MCF 10A (cell line): Measurements from ENCODE around the gene NUP98. TPM values are rescaled to one million over a fixed set of nuclear protein-coding genes. Genes with fewer than 3 reads are reported as not detected.

Source experiments
- BruUV-seq: library from RNA; stranded (reverse); fragments of 400-500 nt; replicated peaks from 2 replicates; lab custom pipeline; 2021; lab: Mats Ljungman, UMichigan
- CTCF ChIA-PET: fragments of 300-600 bp; sonication (Branson Sonifier 250); formaldehyde crosslinking; extraction: SDS; loops from one replicate; lab custom pipeline; 2021; ENCODE audit warnings: antibody characterized with exemption, inconsistent platforms; lab: Yijun Ruan, JAX
- POLR2A ChIA-PET: fragments of 300-600, 350-650 bp; sonication (Branson Sonifier 250); formaldehyde crosslinking; extraction: SDS; loops from one replicate; lab custom pipeline; 2020; ENCODE audit warnings: antibody characterized with exemption, inconsistent platforms; lab: Yijun Ruan, JAX
- DNase-seq: peaks from one replicate; pipeline ENCODE4 v3.0.0-alpha.2; 2018; ENCODE audit not compliant: unreplicated experiment
- H3K27ac Mint-ChIP-seq: one replicate; pipeline ENCODE4 v1.8.0; 2022; ENCODE audit warnings: mild to moderate bottlenecking, low read depth, mixed read lengths; ENCODE audit not compliant: unreplicated experiment
- H3K27me3 Mint-ChIP-seq: one replicate; pipeline ENCODE4 v1.8.0; 2022; ENCODE audit warnings: mixed read lengths; ENCODE audit not compliant: insufficient read depth, unreplicated experiment
- H3K36me3 Mint-ChIP-seq: one replicate; pipeline ENCODE4 v1.8.0; 2022; ENCODE audit warnings: mild to moderate bottlenecking, moderate library complexity, mixed read lengths; ENCODE audit not compliant: insufficient read depth, unreplicated experiment
- H3K4me1 Mint-ChIP-seq: one replicate; pipeline ENCODE4 v1.8.0; 2022; ENCODE audit warnings: mixed read lengths; ENCODE audit not compliant: insufficient read depth, unreplicated experiment
- H3K4me3 Mint-ChIP-seq: one replicate; pipeline ENCODE4 v1.8.0; 2022; ENCODE audit warnings: mild to moderate bottlenecking, moderate library complexity, mixed read lengths; ENCODE audit not compliant: unreplicated experiment
- H3K9me3 Mint-ChIP-seq: one replicate; pipeline ENCODE4 v1.8.0; 2022; ENCODE audit warnings: mixed read lengths; ENCODE audit not compliant: unreplicated experiment
- intact Hi-C: fragments of 100-400 bp; cut with micrococcal nuclease; formaldehyde crosslinking; loops from 2 replicates; pipeline ENCODE4 v1.14.1; 2022
- total RNA-seq: library from RNA; stranded (reverse); gene quantifications from 2 replicates; pipeline ENCODE4 v1.2.3, GENCODE V29; 2022
- TF ChIP-seq, protein P1 (sequence below): fragments of 200-600 bp; IDR thresholded peaks from one replicate; pipeline ENCODE4 v1.8.0; 2022; ENCODE audit warnings: antibody characterized with exemption, mild to moderate bottlenecking; ENCODE audit not compliant: unreplicated experiment

NUP98 gene
- total RNA-seq, 1 experiment from 2014 or later = 83.7 TPM

DNA sequence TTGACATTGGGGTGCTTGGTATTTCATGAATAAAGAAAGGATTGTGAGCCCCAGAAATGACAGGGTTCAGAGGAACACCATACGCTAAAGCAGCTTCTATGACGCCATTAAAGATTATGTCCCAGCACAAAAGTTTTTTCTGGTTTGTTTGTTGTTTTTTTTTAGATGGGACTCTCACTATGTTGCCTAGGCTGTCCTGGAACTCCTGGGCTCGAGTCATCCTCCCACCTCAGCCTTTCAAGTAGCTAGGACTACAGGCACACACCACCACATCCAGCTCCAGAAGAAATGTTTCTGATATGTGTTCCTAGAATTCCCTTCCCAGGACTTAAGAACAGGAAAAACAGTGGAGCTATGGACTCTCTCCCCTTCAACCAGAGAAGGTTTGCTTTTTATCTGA is 46.0 kb upstream of the NUP98 start:
- ChIA-PET CTCF (interaction anchor here (0.6 to 20.5 kb wide), 4 partner anchors 9 to 226 kb away, joined by 3 to 1105 read pairs (median 12); partner anchors contain the start of gene STIM1), POLR2A (interaction anchor here (0.9 to 1.0 kb wide), 2 partner anchors 11 to 12 kb away, joined by 3 to 4 read pairs; partner anchors contain the start of gene STIM1)
- Mint-ChIP-seq H3K27ac (no peak overlapping the region), H3K4me1 (peaks cover 16% of the 10 kb centered on the region), H3K36me3 (no peaks in the 10 kb centered on the region), H3K9me3 (no peaks in the 10 kb centered on the region), H3K27me3 (peaks cover 3% of the 10 kb centered on the region), H3K4me3 (no peak overlapping the region)
- no TSS peak for BruUV-seq
- no peak for DNase-seq
- TF ChIP-seq, protein P1, sequence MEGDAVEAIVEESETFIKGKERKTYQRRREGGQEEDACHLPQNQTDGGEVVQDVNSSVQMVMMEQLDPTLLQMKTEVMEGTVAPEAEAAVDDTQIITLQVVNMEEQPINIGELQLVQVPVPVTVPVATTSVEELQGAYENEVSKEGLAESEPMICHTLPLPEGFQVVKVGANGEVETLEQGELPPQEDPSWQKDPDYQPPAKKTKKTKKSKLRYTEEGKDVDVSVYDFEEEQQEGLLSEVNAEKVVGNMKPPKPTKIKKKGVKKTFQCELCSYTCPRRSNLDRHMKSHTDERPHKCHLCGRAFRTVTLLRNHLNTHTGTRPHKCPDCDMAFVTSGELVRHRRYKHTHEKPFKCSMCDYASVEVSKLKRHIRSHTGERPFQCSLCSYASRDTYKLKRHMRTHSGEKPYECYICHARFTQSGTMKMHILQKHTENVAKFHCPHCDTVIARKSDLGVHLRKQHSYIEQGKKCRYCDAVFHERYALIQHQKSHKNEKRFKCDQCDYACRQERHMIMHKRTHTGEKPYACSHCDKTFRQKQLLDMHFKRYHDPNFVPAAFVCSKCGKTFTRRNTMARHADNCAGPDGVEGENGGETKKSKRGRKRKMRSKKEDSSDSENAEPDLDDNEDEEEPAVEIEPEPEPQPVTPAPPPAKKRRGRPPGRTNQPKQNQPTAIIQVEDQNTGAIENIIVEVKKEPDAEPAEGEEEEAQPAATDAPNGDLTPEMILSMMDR = no peak
- intact Hi-C loops = no loop called here

GRCh38 chr11:3841426-3842350 is 44.3 kb upstream of the NUP98 start:
- Mint-ChIP-seq H3K36me3 (no peaks in the 10 kb centered on the region), H3K9me3 (no peaks in the 10 kb centered on the region), H3K27me3 (no peaks in the 10 kb centered on the region), H3K4me3 (peak overlapping the region; percentile 80), H3K27ac (peak overlapping the region; percentile 62), H3K4me1 (peaks cover 22% of the 10 kb centered on the region)
- DNase-seq = peak; percentile 88
- ChIA-PET CTCF (interaction anchor here (0.6 to 20.5 kb wide), 32 partner anchors 9 to 263 kb away, joined by 3 to 1105 read pairs (median 4); partner anchors contain the start of genes PGAP2 and STIM1), POLR2A (interaction anchor here (0.6 to 2.9 kb wide), 13 partner anchors 10 to 252 kb away, joined by 3 to 45 read pairs (median 5); partner anchors contain the start of genes NUP98, PGAP2 and STIM1)
- intact Hi-C loops = loop anchor here (1.0 kb wide), 1 partner anchor 44 kb away; the partner anchor contains the start of gene NUP98
- TF ChIP-seq, protein P1 = peak; percentile 71
- BruUV-seq = TSS peak; percentile 86

GRCh38 chr11:3840870-3841425 is 43.6 kb upstream of the NUP98 start, which contains the start of gene RHOG:
TSS of gene RHOG (minus strand) at chr11:3840959. CDS start at chr11:3828138, 12,821 bp downstream.
- H3K36me3 Mint-ChIP-seq = peaks cover 4% of the 10 kb centered on the region
- H3K27me3 Mint-ChIP-seq = no peaks in the 10 kb centered on the region
- peaks cover 22% of the 10 kb centered on the region for H3K4me1 Mint-ChIP-seq
- peak within 1 kb of the TSS; percentile 80 for H3K4me3 Mint-ChIP-seq
- intact Hi-C loops = loop anchor here (1.0 kb wide), 1 partner anchor 44 kb away; the partner anchor contains the start of gene NUP98
- peak within 1 kb of the TSS; percentile 62 for H3K27ac Mint-ChIP-seq
- ChIA-PET POLR2A (interaction anchor here (0.7 to 2.9 kb wide), 13 partner anchors 10 to 233 kb away, joined by 3 to 45 read pairs (median 5); partner anchors contain the start of genes NUP98, PGAP2 and STIM1), CTCF (interaction anchor here (0.6 to 20.5 kb wide), 20 partner anchors 9 to 267 kb away, joined by 3 to 1105 read pairs (median 6); partner anchors contain the start of genes PGAP2 and STIM1)
- no TSS peak for BruUV-seq
- TF ChIP-seq, protein P1 = no peak
- peak; percentile 83 for DNase-seq
- H3K9me3 Mint-ChIP-seq = no peaks in the 10 kb centered on the region
